ENCODE measurements around the gene YTHDC2. TPM values are rescaled to one million over a fixed set of nuclear protein-coding genes. Genes with fewer than 3 reads are reported as not detected.

The YTHDC2 gene
- total RNA-seq, 4 donors from 2014 or later, result 12.4 to 33.4 (median 23.7) TPM

- Histone ChIP-seq H3K27me3 (peaks cover 0 to 15% (median 0%) of the 10 kb centered on the region in 4 donors), H3K4me3 (no peak overlapping the region), H3K27ac (no peak overlapping the region), H3K36me3 (no peaks in the 10 kb centered on the region), H3K9me3 (no peaks in the 10 kb centered on the region), H3K4me1 (peaks cover 0 to 17% (median 0%) of the 10 kb centered on the region in 3 donors)
- WGBS, 2 donors, result 67 to 72% methylated on average over 5 of the region's 5 CpGs
- no peak for DNase-seq
- TF ChIP-seq, protein P1, sequence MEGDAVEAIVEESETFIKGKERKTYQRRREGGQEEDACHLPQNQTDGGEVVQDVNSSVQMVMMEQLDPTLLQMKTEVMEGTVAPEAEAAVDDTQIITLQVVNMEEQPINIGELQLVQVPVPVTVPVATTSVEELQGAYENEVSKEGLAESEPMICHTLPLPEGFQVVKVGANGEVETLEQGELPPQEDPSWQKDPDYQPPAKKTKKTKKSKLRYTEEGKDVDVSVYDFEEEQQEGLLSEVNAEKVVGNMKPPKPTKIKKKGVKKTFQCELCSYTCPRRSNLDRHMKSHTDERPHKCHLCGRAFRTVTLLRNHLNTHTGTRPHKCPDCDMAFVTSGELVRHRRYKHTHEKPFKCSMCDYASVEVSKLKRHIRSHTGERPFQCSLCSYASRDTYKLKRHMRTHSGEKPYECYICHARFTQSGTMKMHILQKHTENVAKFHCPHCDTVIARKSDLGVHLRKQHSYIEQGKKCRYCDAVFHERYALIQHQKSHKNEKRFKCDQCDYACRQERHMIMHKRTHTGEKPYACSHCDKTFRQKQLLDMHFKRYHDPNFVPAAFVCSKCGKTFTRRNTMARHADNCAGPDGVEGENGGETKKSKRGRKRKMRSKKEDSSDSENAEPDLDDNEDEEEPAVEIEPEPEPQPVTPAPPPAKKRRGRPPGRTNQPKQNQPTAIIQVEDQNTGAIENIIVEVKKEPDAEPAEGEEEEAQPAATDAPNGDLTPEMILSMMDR (IDR thresholded peaks at IDR 0.05), result no peak
- no peak for TF ChIP-seq POLR2A (IDR thresholded peaks at IDR 0.05)
- intact Hi-C loops (cut with DNase I), result loop anchor here (10.0 kb wide), 1 partner anchor 510 kb away; no protein-coding TSS in a partner anchor
Observed at GRCh38 chr5:113505181-113505580, 8.3 kb upstream of the YTHDC2 start.

DNA sequence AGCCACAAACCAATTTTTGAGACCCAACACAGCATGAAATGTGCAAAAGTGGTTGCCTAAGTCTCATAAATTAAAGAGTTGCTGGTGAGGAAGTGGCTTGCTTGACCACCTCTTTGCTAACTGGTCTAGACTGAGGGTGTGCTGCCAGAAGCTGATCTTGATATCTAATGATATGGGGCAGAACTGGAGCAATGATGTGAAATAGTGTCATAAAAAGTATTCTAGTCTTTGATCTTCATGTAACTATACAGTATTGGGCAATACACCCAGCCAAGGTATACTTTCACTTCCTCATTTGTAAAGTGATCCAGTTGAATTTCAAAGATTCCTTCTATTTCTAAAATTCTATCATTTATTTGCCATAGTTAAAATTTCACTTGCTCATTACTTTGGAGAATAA lies 5.9 kb upstream of the YTHDC2 start:
- no peak overlapping the region for H3K4me3 ChIP-seq
- intact Hi-C loops (cut with DNase I), result loop anchor here (10.0 kb wide), 1 partner anchor 513 kb away; no protein-coding TSS in a partner anchor
- TF ChIP-seq, protein P1 (IDR thresholded peaks at IDR 0.05), result no peak
- no peak for TF ChIP-seq POLR2A (IDR thresholded peaks at IDR 0.05)
- no peak overlapping the region for H3K27ac ChIP-seq
- peaks cover 0 to 17% (median 0%) of the 10 kb centered on the region in 3 donors for H3K4me1 ChIP-seq
- H3K27me3 ChIP-seq, result peaks cover 0 to 15% (median 0%) of the 10 kb centered on the region in 4 donors
- no peaks in the 10 kb centered on the region for H3K9me3 ChIP-seq
- no peak for DNase-seq
- no peaks in the 10 kb centered on the region for H3K36me3 ChIP-seq

GRCh38 chr5:113508756-113509155 lies 4.7 kb upstream of the YTHDC2 start:
- Histone ChIP-seq H3K27me3 (peaks cover 0 to 15% (median 0%) of the 10 kb centered on the region in 4 donors), H3K27ac (no peak overlapping the region), H3K9me3 (no peaks in the 10 kb centered on the region), H3K4me1 (peaks cover 0 to 23% (median 4%) of the 10 kb centered on the region in 3 donors), H3K36me3 (no peaks in the 10 kb centered on the region), H3K4me3 (no peak overlapping the region)
- TF ChIP-seq, protein P1 (IDR thresholded peaks at IDR 0.05), result no peak
- TF ChIP-seq POLR2A (IDR thresholded peaks at IDR 0.05), result no peak
- DNase-seq, result no peak
- intact Hi-C loops (cut with DNase I), result loop anchor here (10.0 kb wide), 1 partner anchor 514 kb away; no protein-coding TSS in a partner anchor

DNA sequence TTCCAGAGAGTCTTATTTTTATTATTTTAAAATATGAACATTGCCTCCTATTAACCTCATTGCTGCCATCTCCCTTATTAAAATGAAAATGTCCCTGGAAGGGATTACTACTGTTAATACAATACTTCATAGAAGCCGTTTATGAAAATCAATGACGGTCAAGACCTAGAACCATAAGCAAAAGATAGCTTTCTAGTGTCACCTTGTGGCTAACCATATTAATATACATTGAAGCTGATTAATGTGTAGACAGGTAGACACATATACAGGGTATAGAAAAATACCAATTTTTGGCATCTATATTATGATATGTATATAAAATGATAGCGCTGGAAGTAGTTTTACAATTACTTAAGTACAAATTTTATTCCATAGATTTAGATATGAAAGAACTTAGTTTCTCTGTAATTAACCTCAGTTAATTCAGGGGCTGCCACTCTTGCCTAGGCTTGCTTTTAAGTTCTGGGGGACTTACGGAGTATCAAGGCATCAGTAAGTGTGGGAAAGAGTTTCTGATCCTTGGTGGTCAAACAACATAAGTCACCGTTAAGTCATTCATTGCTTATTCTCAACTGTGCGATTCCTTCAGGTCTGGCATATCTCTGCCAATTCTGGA lies 2.5 kb upstream of the YTHDC2 start:
- DNase-seq, result no peak
- intact Hi-C loops (cut with DNase I), result loop anchor here (10.0 kb wide), 1 partner anchor 176 kb away; no protein-coding TSS in a partner anchor
- WGBS, 2 donors, result 47 to 50% methylated on average over 6 of the region's 6 CpGs
- H3K4me3 ChIP-seq, result no peak overlapping the region
- no peak overlapping the region for H3K27ac ChIP-seq
- TF ChIP-seq, protein P1 (IDR thresholded peaks at IDR 0.05), result peak in 5 of 6 experiments; percentile 30 to 77 (median 52)
- no peak for TF ChIP-seq POLR2A (IDR thresholded peaks at IDR 0.05)
- H3K27me3 ChIP-seq, result peaks cover 0 to 15% (median 0%) of the 10 kb centered on the region in 4 donors
- no peaks in the 10 kb centered on the region for H3K36me3 ChIP-seq
- H3K9me3 ChIP-seq, result no peaks in the 10 kb centered on the region
- peaks cover 6 to 41% (median 8%) of the 10 kb centered on the region in 3 donors for H3K4me1 ChIP-seq

GRCh38 chr5:113512341-113512740 lies 1.2 kb upstream of the YTHDC2 start:
- 82 to 97% methylated on average over 2 to 3 of the region's 3 CpGs for WGBS, 2 donors
- TF ChIP-seq, protein P1 (IDR thresholded peaks at IDR 0.05), result no peak
- TF ChIP-seq POLR2A (IDR thresholded peaks at IDR 0.05), result no peak
- H3K4me3 ChIP-seq, result no peak overlapping the region
- H3K27ac ChIP-seq, result no peak overlapping the region
- no peaks in the 10 kb centered on the region for H3K9me3 ChIP-seq
- no peak for DNase-seq
- no peaks in the 10 kb centered on the region for H3K36me3 ChIP-seq
- intact Hi-C loops (cut with DNase I), result loop anchor here (10.0 kb wide), 1 partner anchor 178 kb away; no protein-coding TSS in a partner anchor
- peaks cover 6 to 55% (median 8%) of the 10 kb centered on the region in 3 donors for H3K4me1 ChIP-seq
- peaks cover 0 to 12% (median 0%) of the 10 kb centered on the region in 4 donors for H3K27me3 ChIP-seq

Measured in esophagus squamous epithelium (tissue), 5 donors.